Choroid plexus epithelial cell (primary cell): ENCODE results near the gene UBE2H.
"Not testable (repeated sequence)": the region's sequence is repeated elsewhere in the genome, so short reads cannot be mapped to it uniquely, and the experiment has no call there.

Experiments
- DNase-seq: peaks from one replicate; pipeline ENCODE4 v3.0.0-alpha.2; 2010; ENCODE audit warnings: low read depth
- H3K4me3 ChIP-seq: 2 replicates; pipeline ENCODE4 v1.5.1; 2011; ENCODE audit warnings: low read depth, mild to moderate bottlenecking, control low read depth, low read length, moderate library complexity
- CTCF ChIP-seq: conservative IDR thresholded peaks from 2 replicates; pipeline ENCODE4 v1.5.1; 2011; ENCODE audit warnings: low read depth, mild to moderate bottlenecking, control low read depth, inconsistent platforms, low read length, moderate library complexity

UBE2H gene

GRCh38 chr7:129801882-129802281, 150.9 kb downstream of the UBE2H start:
- DNase-seq, result no peak
- no peak for TF ChIP-seq CTCF
- H3K4me3 ChIP-seq, result no peak overlapping the region

- no peak for TF ChIP-seq CTCF
- no peak overlapping the region for H3K4me3 ChIP-seq
- DNase-seq, result no peak
These were observed 151.9 kb downstream of the UBE2H start for GRCh38 chr7:129800901-129801300.

- H3K4me3 ChIP-seq, result no peak overlapping the region
- no peak for TF ChIP-seq CTCF
- DNase-seq, result no peak
These were observed 153.3 kb downstream of the UBE2H start for GRCh38 chr7:129799350-129799955.

GRCh38 chr7:129798616-129799349, 154.0 kb downstream of the UBE2H start:
- no peak overlapping the region for H3K4me3 ChIP-seq
- TF ChIP-seq CTCF, result no peak
- no peak for DNase-seq

- no peak for DNase-seq
- H3K4me3 ChIP-seq, result no peak overlapping the region
- no peak for TF ChIP-seq CTCF
These were observed 155.5 kb downstream of the UBE2H start for GRCh38 chr7:129797214-129797789.

GRCh38 chr7:129796186-129796775, 156.5 kb downstream of the UBE2H start:
- TF ChIP-seq CTCF, result no peak
- no peak overlapping the region for H3K4me3 ChIP-seq
- DNase-seq, result no peak

- H3K4me3 ChIP-seq, DNase-seq: not testable (repeated sequence)
These were observed 158.3 kb downstream of the UBE2H start for GRCh38 chr7:129794461-129794860.
